ENCODE data around the gene SYVN1.

DNA sequence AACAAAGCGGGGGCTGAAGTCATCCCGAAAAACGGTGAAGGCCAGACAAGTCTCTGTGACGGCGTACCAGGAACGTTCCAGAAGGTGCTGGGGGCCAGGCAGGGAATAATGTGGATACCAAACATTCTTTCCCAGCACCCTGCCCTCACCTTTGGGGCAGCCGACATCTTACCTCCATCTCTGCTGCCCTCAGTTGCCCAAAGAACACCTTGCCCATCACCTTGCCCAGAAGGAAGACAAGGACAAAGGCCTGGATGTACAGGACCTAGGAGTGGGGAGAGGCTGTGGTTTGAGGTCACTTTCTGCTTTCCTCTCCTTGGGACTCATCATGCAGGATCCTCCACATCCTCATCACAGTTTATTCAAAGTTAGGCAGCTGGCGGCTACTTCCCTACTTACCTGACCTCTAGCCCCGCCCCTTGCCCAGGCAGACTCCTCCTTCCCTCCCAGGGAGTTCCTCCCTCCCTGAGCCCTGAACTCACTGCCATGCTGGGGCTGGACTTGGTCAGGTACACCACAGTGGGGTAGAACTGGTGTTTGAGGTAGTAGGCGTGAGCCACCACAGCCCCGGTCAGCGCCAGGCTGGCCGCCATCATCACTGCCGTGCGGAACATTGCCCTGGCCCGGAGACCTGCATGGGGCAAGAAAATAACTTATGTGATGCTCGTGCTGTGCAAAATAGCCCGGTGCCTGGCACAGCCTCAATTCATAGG lies 1.2 kb downstream of the SYVN1 start:
- TF ChIP-seq GATA2 (IDR thresholded peaks at IDR 0.05; ENCODE audit: low read depth, low read length): no peak
- no peak for TF ChIP-seq GATA3 (IDR thresholded peaks at IDR 0.05; ENCODE audit: low read depth, low read length)
